SK-N-SH treated with all-trans-retinoic acid at 6 μM for 48 hours (cell line): Measurements from ENCODE around the gene ADCY1.

Experiments
- ATAC-seq: fragments of 200-7000 bp; cut with Tn5 transposase; 3 replicates; pipeline ENCODE4 v1.9.1; 2020; ENCODE audit warnings: mild to moderate bottlenecking, moderate library complexity
- ARNTL ChIP-seq: fragments of 450-650 bp; formaldehyde crosslinking; IDR thresholded peaks from 2 replicates; pipeline ENCODE4 v1.5.0; 2020; ENCODE audit warnings: low read depth, mild to moderate bottlenecking, moderate library complexity, borderline replicate concordance
- BACH2 ChIP-seq: fragments of 250-450 bp; sonication (Bioruptor Pico); IDR thresholded peaks from 2 replicates; pipeline ENCODE4 v1.9.0; 2021; ENCODE audit warnings: mild to moderate bottlenecking, borderline replicate concordance
- ESRRG ChIP-seq: fragments of 250-450 bp; sonication (Bioruptor Pico); IDR thresholded peaks from 2 replicates; pipeline ENCODE4 v1.6.1; 2021; ENCODE audit warnings: mild to moderate bottlenecking
- PPARA ChIP-seq: fragments of 250-450 bp; sonication (Bioruptor Pico); IDR thresholded peaks from 2 replicates; pipeline ENCODE4 v1.5.0; 2020; ENCODE audit warnings: mild to moderate bottlenecking, borderline replicate concordance
- RARB ChIP-seq: fragments of 250-450 bp; sonication (Bioruptor Pico); IDR thresholded peaks from 2 replicates; pipeline ENCODE4 v1.8.0; 2021; ENCODE audit warnings: mild to moderate bottlenecking, moderate library complexity
- TCF4 ChIP-seq: fragments of 250-450 bp; sonication (Bioruptor Pico); IDR thresholded peaks from 2 replicates; pipeline ENCODE4 v1.8.0; 2021; ENCODE audit warnings: mild to moderate bottlenecking, moderate library complexity, borderline replicate concordance
- TOX ChIP-seq: fragments of 250-450 bp; sonication (Bioruptor Pico); IDR thresholded peaks from 2 replicates; pipeline ENCODE4 v1.8.0; 2021; ENCODE audit warnings: mild to moderate bottlenecking, moderate library complexity, borderline replicate concordance
- ZC3H10 ChIP-seq: fragments of 250-450 bp; sonication (Bioruptor Pico); IDR thresholded peaks from 2 replicates; pipeline ENCODE4 v1.5.1; 2021; ENCODE audit warnings: mild to moderate bottlenecking, moderate library complexity
- ZFP3 ChIP-seq: fragments of 250-450 bp; sonication (Bioruptor Pico); IDR thresholded peaks from 2 replicates; pipeline ENCODE4 v1.5.0; 2020; ENCODE audit warnings: mild to moderate bottlenecking, moderate library complexity
- ZFP30 ChIP-seq: fragments of 450-650 bp; formaldehyde crosslinking; IDR thresholded peaks from 2 replicates; pipeline ENCODE4 v1.5.0; 2022; ENCODE audit warnings: mild to moderate bottlenecking, moderate library complexity
- ZNF565 ChIP-seq: fragments of 450-650 bp; formaldehyde crosslinking; conservative IDR thresholded peaks from 2 replicates; pipeline ENCODE4 v1.5.0; 2020; ENCODE audit warnings: low read depth, mild to moderate bottlenecking, moderate library complexity
- TF ChIP-seq, protein P1 (sequence below): fragments of 250-450 bp; sonication (Bioruptor Pico); IDR thresholded peaks from 2 replicates; pipeline ENCODE4 v1.5.1; 2021; ENCODE audit warnings: mild to moderate bottlenecking, moderate library complexity
- TF ChIP-seq, protein P2 (sequence below): fragments of 250-450 bp; sonication (Bioruptor Pico); IDR thresholded peaks from 2 replicates; pipeline ENCODE4 v1.5.1; 2020; ENCODE audit warnings: low read depth, mild to moderate bottlenecking, moderate library complexity
- TF ChIP-seq, protein P3 (sequence below): fragments of 250-450 bp; sonication (Bioruptor Pico); IDR thresholded peaks from 2 replicates; pipeline ENCODE4 v1.8.0; 2020; ENCODE audit warnings: mild to moderate bottlenecking, moderate library complexity, borderline replicate concordance
- TF ChIP-seq, protein P4 (sequence below): fragments of 250-450 bp; sonication (Bioruptor Pico); IDR thresholded peaks from 2 replicates; pipeline ENCODE4 v1.5.0; 2020; ENCODE audit warnings: mild to moderate bottlenecking, moderate library complexity

Gene ADCY1

DNA sequence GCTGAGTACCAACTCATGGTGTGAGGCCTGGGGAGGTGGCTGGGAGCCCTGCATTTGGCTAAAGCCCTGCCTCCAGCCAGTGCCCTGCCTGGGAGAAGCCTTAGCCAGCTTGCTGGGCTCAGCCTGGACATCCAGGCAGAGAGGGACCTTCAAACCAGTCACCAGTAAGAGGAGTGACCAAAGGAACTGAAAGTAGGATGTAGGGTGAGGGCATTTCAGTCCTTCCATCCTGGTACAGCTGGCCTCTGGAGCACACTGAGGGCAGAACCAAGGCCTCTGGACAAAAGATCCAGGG lies 124.8 kb downstream of the ADCY1 start:
- TF ChIP-seq BACH2 (no peak), ESRRG (no peak), ARNTL (CRISPR knock-in tag) (no peak), ZFP3 (CRISPR knock-in tag) (no peak), TCF4 (no peak), PPARA (CRISPR knock-in tag) (no peak), ZFP30 (CRISPR knock-in tag) (no peak)
- TF ChIP-seq, protein P1, sequence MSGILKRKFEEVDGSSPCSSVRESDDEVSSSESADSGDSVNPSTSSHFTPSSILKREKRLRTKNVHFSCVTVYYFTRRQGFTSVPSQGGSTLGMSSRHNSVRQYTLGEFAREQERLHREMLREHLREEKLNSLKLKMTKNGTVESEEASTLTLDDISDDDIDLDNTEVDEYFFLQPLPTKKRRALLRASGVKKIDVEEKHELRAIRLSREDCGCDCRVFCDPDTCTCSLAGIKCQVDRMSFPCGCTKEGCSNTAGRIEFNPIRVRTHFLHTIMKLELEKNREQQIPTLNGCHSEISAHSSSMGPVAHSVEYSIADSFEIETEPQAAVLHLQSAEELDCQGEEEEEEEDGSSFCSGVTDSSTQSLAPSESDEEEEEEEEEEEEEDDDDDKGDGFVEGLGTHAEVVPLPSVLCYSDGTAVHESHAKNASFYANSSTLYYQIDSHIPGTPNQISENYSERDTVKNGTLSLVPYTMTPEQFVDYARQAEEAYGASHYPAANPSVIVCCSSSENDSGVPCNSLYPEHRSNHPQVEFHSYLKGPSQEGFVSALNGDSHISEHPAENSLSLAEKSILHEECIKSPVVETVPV (CRISPR knock-in tag): no peak
- no peak for ATAC-seq

DNA sequence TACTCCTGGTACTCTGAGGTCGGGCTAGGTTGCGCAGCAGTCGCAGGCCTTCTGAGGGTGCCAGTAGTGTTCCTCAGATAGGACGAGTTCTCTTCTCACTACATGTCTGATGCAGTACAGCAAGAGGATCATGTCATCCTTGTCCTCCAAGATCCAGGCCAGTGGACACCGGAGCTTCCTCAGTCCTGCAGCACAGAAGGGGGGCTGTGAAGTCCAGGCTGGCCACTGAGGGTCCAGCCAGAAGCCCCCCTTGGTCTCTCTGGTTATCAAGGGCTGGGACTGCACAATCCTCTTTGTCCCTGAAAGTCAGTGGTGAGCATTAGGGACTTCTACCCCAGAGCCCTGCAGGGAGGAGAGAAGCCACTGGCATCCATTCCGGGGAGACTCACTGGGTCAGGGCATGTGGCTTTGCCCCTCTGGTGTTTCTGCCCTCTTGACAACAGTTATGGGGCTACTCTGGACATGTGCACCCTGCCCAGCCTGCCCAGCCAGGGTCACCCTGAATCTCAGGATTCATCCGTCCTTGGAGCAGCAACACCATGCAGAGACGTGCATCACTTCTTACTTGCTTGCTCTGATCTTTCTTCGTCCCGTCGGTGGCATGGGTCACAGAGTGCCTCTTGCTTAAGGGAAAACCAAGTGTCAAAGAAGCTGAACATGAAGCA lies 125.7 kb downstream of the ADCY1 start:
- no peak for ATAC-seq
- TF ChIP-seq, protein P2, sequence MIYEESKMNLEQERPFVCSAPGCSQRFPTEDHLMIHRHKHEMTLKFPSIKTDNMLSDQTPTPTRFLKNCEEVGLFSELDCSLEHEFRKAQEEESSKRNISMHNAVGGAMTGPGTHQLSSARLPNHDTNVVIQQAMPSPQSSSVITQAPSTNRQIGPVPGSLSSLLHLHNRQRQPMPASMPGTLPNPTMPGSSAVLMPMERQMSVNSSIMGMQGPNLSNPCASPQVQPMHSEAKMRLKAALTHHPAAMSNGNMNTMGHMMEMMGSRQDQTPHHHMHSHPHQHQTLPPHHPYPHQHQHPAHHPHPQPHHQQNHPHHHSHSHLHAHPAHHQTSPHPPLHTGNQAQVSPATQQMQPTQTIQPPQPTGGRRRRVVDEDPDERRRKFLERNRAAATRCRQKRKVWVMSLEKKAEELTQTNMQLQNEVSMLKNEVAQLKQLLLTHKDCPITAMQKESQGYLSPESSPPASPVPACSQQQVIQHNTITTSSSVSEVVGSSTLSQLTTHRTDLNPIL (CRISPR knock-in tag): no peak
- TF ChIP-seq, protein P3, sequence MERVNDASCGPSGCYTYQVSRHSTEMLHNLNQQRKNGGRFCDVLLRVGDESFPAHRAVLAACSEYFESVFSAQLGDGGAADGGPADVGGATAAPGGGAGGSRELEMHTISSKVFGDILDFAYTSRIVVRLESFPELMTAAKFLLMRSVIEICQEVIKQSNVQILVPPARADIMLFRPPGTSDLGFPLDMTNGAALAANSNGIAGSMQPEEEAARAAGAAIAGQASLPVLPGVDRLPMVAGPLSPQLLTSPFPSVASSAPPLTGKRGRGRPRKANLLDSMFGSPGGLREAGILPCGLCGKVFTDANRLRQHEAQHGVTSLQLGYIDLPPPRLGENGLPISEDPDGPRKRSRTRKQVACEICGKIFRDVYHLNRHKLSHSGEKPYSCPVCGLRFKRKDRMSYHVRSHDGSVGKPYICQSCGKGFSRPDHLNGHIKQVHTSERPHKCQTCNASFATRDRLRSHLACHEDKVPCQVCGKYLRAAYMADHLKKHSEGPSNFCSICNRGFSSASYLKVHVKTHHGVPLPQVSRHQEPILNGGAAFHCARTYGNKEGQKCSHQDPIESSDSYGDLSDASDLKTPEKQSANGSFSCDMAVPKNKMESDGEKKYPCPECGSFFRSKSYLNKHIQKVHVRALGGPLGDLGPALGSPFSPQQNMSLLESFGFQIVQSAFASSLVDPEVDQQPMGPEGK (CRISPR knock-in tag): no peak
- TF ChIP-seq ZNF565 (CRISPR knock-in tag): no peak
- TF ChIP-seq, protein P1 (CRISPR knock-in tag): no peak

DNA sequence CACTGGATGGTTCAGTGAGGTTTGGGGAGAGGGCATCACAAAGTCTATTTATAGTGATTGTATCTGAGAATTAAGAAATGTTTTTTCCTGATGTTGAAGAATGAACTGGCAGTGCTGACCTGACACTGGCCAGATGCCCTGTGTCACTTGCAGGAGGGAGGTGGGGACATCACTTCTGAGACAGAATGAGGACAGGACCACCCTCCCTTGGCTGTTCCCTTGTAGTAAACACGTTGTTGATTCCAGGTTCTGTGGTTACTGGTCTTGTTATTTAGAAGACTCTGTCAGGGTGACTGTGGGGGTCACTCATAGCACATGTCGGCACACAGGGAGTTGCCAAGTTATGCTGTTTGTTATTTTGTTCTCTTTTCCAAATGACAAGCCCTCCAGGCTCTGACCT lies 126.4 kb downstream of the ADCY1 start:
- no peak for ATAC-seq

DNA sequence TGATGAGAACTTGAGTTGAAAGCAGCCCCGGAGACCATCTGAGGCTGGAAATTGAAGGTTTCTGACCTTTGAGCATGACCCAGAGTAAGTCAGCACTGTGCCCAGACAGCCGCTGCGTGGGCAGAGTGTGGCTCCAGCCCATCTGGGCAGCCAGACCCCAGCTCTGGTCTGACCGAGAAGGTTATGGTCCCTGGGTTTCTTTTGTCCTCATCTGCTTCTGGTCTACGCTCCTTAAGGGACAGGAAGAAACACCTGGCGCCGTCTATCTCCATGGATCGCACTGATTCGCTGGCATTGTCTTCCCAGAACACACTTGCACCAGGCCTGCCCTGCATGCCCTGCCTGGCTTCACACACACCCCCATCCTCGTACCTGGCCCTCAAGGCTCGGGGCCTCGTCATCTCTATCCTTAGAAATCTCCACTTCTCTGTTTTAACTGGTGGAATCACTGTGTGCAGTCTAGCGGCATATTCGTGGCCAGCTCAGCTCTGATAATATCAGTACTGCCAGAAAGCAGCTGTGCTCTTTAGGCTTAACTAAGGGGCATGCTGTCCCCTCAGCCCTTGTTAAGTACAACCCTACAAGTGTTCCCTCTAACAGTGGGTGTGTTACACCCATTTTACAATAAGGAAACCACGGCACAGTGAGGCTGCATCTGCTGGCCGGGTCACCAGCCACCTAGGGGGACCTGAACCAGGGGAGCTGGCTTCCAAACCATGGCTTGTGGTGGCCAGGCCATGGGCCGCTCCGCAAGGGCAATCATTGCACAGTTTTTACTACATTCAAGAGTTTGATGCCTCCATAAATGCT lies 127.7 kb downstream of the ADCY1 start:
- ATAC-seq: no peak
- TF ChIP-seq TOX (no peak), ZC3H10 (CRISPR knock-in tag) (no peak), BACH2 (no peak), ZFP30 (CRISPR knock-in tag) (no peak), RARB (no peak)
- TF ChIP-seq, protein P4, sequence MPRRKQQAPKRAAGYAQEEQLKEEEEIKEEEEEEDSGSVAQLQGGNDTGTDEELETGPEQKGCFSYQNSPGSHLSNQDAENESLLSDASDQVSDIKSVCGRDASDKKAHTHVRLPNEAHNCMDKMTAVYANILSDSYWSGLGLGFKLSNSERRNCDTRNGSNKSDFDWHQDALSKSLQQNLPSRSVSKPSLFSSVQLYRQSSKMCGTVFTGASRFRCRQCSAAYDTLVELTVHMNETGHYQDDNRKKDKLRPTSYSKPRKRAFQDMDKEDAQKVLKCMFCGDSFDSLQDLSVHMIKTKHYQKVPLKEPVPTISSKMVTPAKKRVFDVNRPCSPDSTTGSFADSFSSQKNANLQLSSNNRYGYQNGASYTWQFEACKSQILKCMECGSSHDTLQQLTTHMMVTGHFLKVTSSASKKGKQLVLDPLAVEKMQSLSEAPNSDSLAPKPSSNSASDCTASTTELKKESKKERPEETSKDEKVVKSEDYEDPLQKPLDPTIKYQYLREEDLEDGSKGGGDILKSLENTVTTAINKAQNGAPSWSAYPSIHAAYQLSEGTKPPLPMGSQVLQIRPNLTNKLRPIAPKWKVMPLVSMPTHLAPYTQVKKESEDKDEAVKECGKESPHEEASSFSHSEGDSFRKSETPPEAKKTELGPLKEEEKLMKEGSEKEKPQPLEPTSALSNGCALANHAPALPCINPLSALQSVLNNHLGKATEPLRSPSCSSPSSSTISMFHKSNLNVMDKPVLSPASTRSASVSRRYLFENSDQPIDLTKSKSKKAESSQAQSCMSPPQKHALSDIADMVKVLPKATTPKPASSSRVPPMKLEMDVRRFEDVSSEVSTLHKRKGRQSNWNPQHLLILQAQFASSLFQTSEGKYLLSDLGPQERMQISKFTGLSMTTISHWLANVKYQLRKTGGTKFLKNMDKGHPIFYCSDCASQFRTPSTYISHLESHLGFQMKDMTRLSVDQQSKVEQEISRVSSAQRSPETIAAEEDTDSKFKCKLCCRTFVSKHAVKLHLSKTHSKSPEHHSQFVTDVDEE (CRISPR knock-in tag): no peak
- TF ChIP-seq, protein P1 (CRISPR knock-in tag): no peak

More for the DNA sequence above, 126.4 kb downstream of the ADCY1 start:
- TF ChIP-seq ZNF565 (CRISPR knock-in tag) (no peak), ARNTL (CRISPR knock-in tag) (no peak), ZFP30 (CRISPR knock-in tag) (no peak)
